Fibroblast of pulmonary artery (primary cell): ENCODE measurements around the gene MAP3K4.

ENCODE experiments used
- DNase-seq: peaks from one replicate; pipeline ENCODE4 v3.0.0-alpha.2; 2010; ENCODE audit warnings: low read depth
- H3K4me3 ChIP-seq: replicated peaks from 2 replicates; pipeline ENCODE4 v1.5.1; 2011; ENCODE audit warnings: low read depth, mild to moderate bottlenecking, control low read depth, low read length, moderate library complexity
- CTCF ChIP-seq: IDR thresholded peaks from 2 replicates; pipeline ENCODE4 v1.5.1; 2011; ENCODE audit warnings: mild to moderate bottlenecking, control low read depth, low read length, inconsistent platforms; ENCODE audit errors: missing control alignments

MAP3K4 gene

GRCh38 chr6:161128230-161128629 is 136.7 kb downstream of the MAP3K4 start:
- no peak overlapping the region for H3K4me3 ChIP-seq
- TF ChIP-seq CTCF: no peak
- DNase-seq: no peak

- no peak for TF ChIP-seq CTCF
- DNase-seq: peak; percentile 12
- no peak overlapping the region for H3K4me3 ChIP-seq
Observed at GRCh38 chr6:161128680-161129196, 137.2 kb downstream of the MAP3K4 start.

- no peak for TF ChIP-seq CTCF
- DNase-seq: no peak
- no peak overlapping the region for H3K4me3 ChIP-seq
Observed at GRCh38 chr6:161130541-161130940, 139.0 kb downstream of the MAP3K4 start.

DNA sequence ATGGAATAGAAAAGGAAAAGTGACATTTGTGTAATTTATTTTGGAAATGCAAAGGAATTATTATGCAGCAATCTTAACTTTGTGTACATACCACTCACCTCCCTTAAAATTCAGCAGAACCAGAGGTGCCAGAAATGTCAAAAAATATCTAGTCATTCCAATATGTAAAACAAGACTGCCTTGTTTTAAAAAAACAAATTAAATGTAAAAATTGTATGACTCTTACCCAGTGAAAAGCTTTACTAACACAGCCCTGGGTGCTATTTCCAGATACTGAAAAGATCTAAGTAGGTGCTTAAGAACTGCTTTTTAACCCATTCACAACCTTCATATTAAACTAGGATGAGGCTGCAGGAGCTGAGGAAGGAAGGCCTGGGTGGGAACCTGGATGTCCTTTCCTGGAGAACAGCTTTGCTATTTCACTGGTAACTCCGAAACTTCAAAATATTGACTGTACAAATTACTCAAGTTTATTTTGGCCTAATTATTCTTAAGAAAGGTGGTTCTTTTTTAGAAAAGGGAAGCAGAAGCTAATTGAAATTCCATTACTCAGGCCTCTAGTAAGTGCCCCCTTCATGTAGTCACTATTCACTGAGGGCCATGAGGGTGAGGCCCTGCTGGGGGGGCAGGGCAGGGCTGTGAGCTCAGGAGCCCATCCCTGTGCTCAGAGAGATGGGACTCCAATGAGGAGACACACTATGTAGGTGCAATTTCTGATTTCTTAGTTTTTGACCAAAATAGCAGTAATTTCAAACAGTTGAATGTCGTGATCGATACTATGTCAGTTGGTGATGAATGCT is 139.6 kb downstream of the MAP3K4 start:
- TF ChIP-seq CTCF: no peak
- DNase-seq: no peak
- no peak overlapping the region for H3K4me3 ChIP-seq

DNA sequence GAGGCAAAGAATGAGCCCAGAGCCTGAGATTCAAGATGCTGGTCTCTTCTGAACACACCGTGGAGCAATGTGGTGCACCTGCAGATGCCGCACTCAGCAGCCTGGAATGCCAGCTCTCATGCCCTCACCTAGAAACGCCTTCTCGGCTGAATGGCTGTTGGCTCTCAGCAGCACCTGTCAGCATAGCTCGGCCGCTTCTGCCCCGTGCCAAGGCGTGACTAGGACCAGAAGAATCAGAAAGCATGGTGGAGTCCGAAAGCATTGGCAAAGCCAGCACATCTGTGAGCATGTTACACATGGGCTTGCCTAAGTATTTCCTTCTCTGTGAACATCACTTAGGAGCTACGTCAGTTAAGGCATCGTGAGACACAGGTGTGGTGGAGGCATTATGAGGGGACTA is 140.8 kb downstream of the MAP3K4 start:
- no peak for TF ChIP-seq CTCF
- DNase-seq: no peak
- H3K4me3 ChIP-seq: no peak overlapping the region

- DNase-seq: peak; percentile 7
- no peak for TF ChIP-seq CTCF
Observed at GRCh38 chr6:161133963-161134362, 142.4 kb downstream of the MAP3K4 start.

More at GRCh38 chr6:161133963-161134362, 142.4 kb downstream of the MAP3K4 start:
- no peak overlapping the region for H3K4me3 ChIP-seq
